Neural cell (in vitro differentiated cells): ENCODE results near the gene CD163L1.

Source experiments
- EP300 ChIP-seq: fragments of 450-650 bp; conservative IDR thresholded peaks from 2 replicates; pipeline ENCODE4 v1.6.1; 2014; ENCODE audit warnings: antibody characterized with exemption, mild to moderate bottlenecking, moderate library complexity; ENCODE audit not compliant: poor library complexity, severe bottlenecking
- EZH2 ChIP-seq: fragments of 200-600, 300-800 bp; shearing (Covaris generic), sonication (generic); IDR thresholded peaks from 2 replicates; pipeline ENCODE4 v1.6.1; 2014; ENCODE audit warnings: antibody characterized with exemption, low read length, borderline replicate concordance, mild to moderate bottlenecking; ENCODE audit not compliant: insufficient read depth, poor library complexity, severe bottlenecking
- POLR2AphosphoS5 ChIP-seq: IDR thresholded peaks from 2 replicates; pipeline ENCODE4 v1.6.1; 2012
- RAD21 ChIP-seq: fragments of 450-650 bp; conservative IDR thresholded peaks from 2 replicates; pipeline ENCODE4 v1.6.1; 2014; ENCODE audit warnings: antibody characterized with exemption, mild to moderate bottlenecking, moderate library complexity
- REST ChIP-seq: IDR thresholded peaks from 2 replicates; pipeline ENCODE4 v1.6.1; 2012; ENCODE audit warnings: borderline replicate concordance
- SMC3 ChIP-seq: fragments of 450-650 bp; conservative IDR thresholded peaks from 2 replicates; pipeline ENCODE4 v1.6.1; 2014; ENCODE audit warnings: antibody characterized with exemption, mild to moderate bottlenecking, moderate library complexity; ENCODE audit not compliant: poor library complexity
- TAF1 ChIP-seq: IDR thresholded peaks from 2 replicates; pipeline ENCODE4 v1.6.1; 2012; ENCODE audit warnings: low read depth
- TF ChIP-seq, protein P1 (sequence below): fragments of 450-650 bp; IDR thresholded peaks from 2 replicates; pipeline ENCODE4 v1.5.1; 2014; ENCODE audit warnings: antibody characterized with exemption, mild to moderate bottlenecking, moderate library complexity; ENCODE audit not compliant: poor library complexity, severe bottlenecking

GRCh38 chr12:7434670-7435069 is 9.3 kb downstream of the CD163L1 start:
- TF ChIP-seq, protein P1, sequence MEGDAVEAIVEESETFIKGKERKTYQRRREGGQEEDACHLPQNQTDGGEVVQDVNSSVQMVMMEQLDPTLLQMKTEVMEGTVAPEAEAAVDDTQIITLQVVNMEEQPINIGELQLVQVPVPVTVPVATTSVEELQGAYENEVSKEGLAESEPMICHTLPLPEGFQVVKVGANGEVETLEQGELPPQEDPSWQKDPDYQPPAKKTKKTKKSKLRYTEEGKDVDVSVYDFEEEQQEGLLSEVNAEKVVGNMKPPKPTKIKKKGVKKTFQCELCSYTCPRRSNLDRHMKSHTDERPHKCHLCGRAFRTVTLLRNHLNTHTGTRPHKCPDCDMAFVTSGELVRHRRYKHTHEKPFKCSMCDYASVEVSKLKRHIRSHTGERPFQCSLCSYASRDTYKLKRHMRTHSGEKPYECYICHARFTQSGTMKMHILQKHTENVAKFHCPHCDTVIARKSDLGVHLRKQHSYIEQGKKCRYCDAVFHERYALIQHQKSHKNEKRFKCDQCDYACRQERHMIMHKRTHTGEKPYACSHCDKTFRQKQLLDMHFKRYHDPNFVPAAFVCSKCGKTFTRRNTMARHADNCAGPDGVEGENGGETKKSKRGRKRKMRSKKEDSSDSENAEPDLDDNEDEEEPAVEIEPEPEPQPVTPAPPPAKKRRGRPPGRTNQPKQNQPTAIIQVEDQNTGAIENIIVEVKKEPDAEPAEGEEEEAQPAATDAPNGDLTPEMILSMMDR = no peak
- no peak for TF ChIP-seq POLR2AphosphoS5
- TF ChIP-seq RAD21 = no peak
- TF ChIP-seq TAF1 = no peak
- TF ChIP-seq REST = no peak
- TF ChIP-seq EZH2 = no peak
- no peak for TF ChIP-seq EP300
- no peak for TF ChIP-seq SMC3
